Measurements from ENCODE around the gene PRKCQ.
"Not testable (repeated sequence)": the region's sequence is repeated elsewhere in the genome, so short reads cannot be mapped to it uniquely, and the experiment has no call there.

Gene PRKCQ

DNA sequence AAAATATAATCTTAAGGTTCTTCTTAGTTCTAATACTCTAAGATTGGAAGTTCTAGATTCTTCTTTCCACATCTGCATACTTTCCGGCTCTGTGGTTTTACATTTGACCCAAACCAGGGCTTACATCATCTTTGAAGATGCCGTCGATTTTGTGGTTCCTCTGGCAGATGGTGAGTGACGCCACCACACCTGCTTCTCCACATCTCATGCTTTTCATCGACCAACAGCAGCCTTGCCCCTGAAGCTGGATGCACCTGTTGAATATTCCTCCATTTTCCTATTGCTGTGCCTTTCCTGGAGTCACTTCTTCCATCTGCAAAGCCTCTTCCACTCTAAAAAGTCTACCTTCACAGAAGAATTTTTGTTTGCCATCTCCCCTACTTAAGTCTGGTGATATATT, 121.3 kb downstream of the PRKCQ start:
- no peak for DNase-seq (ENCODE audit: low spot score)
- TF ChIP-seq, protein P1, sequence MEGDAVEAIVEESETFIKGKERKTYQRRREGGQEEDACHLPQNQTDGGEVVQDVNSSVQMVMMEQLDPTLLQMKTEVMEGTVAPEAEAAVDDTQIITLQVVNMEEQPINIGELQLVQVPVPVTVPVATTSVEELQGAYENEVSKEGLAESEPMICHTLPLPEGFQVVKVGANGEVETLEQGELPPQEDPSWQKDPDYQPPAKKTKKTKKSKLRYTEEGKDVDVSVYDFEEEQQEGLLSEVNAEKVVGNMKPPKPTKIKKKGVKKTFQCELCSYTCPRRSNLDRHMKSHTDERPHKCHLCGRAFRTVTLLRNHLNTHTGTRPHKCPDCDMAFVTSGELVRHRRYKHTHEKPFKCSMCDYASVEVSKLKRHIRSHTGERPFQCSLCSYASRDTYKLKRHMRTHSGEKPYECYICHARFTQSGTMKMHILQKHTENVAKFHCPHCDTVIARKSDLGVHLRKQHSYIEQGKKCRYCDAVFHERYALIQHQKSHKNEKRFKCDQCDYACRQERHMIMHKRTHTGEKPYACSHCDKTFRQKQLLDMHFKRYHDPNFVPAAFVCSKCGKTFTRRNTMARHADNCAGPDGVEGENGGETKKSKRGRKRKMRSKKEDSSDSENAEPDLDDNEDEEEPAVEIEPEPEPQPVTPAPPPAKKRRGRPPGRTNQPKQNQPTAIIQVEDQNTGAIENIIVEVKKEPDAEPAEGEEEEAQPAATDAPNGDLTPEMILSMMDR (IDR thresholded peaks at IDR 0.05; ENCODE audit: extremely low read depth, missing control alignments) = no peak

GRCh38 chr10:6457376-6457775, 122.7 kb downstream of the PRKCQ start:
- no peak for DNase-seq (ENCODE audit: low spot score)
- TF ChIP-seq, protein P1 (IDR thresholded peaks at IDR 0.05; ENCODE audit: extremely low read depth, missing control alignments) = no peak

DNA sequence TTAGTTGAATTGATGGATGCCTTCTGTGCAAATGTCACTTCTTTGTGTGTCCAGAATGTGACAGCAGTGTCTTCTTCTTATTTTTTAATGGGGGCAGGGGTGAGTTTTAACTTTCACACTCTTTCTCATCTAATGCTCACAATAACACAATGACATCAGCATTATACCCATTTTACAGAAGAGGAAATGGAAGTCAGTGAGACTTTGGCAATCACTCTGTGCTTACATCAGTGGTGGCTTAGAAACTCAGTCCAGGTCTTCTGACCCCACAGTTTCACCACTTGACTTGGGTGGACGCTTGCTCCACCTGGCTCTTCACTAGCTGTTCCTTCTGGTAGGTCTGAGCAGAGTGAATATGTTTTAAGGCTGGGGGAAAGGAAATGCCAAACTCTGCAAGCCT, 124.0 kb downstream of the PRKCQ start:
- DNase-seq (ENCODE audit: low spot score) = no peak
- TF ChIP-seq, protein P1 (IDR thresholded peaks at IDR 0.05; ENCODE audit: extremely low read depth, missing control alignments) = no peak

- no peak for DNase-seq (ENCODE audit: low spot score)
- TF ChIP-seq, protein P1 (IDR thresholded peaks at IDR 0.05; ENCODE audit: extremely low read depth, missing control alignments) = no peak
These were observed 124.5 kb downstream of the PRKCQ start for GRCh38 chr10:6455592-6455991.

- TF ChIP-seq, protein P1 (IDR thresholded peaks at IDR 0.05; ENCODE audit: extremely low read depth, missing control alignments) = no peak
- no peak for DNase-seq (ENCODE audit: low spot score)
These were observed 133.4 kb downstream of the PRKCQ start for GRCh38 chr10:6446711-6447110.

- peak; percentile 57 for DNase-seq (ENCODE audit: low spot score)
- TF ChIP-seq, protein P1 (IDR thresholded peaks at IDR 0.05; ENCODE audit: extremely low read depth, missing control alignments) = peak; percentile 48
These were observed 134.3 kb downstream of the PRKCQ start for GRCh38 chr10:6445671-6446316.

DNA sequence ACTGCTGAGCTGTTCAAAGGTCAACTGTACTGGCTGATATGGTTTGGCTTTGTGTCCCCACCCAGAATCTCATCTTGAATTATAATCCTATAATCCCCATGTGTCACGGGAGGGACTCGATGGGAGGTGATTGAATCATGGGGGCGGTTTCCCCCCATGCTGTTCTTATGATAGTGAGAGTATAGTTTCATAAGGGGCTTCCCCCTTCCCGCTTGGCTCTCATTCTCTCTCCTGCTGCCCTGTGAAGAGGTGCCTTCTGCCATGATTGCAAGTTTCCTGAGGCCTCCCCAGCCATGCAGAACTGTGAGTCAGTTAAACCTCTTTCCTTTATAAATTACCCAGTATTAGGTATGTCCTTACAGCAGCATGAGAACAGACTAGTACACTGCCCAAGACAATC, 140.2 kb downstream of the PRKCQ start:
- DNase-seq (ENCODE audit: low spot score) = not testable (repeated sequence)

GRCh38 chr10:6431861-6432260, 148.2 kb downstream of the PRKCQ start:
- TF ChIP-seq, protein P1 (IDR thresholded peaks at IDR 0.05; ENCODE audit: extremely low read depth, missing control alignments) = no peak
- no peak for DNase-seq (ENCODE audit: low spot score)
